ENCODE measurements around the gene KIFAP3. TPM values are rescaled to one million over a fixed set of nuclear protein-coding genes. Genes with fewer than 3 reads are reported as not detected.

KIFAP3 gene
- total RNA-seq, 1 experiment from 2014 or later: 20.0 TPM

DNA sequence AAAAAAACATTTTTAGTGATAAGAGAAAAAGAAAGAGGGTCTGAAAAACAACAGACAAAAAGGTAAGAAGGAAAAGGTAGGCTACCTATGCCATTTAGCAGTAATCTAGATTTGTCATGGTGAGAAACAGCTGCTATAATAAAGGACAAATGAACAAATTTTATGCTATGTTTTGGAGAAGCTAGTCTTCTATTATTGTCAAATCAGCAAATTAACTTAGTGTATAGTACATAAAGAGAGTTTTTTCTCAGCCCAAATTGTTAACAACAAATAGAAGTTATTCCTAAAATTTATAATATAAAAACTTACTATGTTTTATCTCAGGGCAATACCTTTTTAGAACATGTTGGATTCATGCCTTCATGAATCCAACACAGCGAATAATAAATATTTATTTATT is 88.7 kb downstream of the KIFAP3 start:
- no TSS peak for BruUV-seq (replicated peaks)
- Histone ChIP-seq H3K27ac (ENCODE audit: low read length) (no peak overlapping the region; the same call in 1 of the 2 replicates), H3K9me3 (ENCODE audit: control insufficient read depth, insufficient read depth, low read depth, low read length) (no peaks in the 10 kb centered on the region), H3K36me3 (ENCODE audit: control insufficient read depth, insufficient read depth, low read length) (no peaks in the 10 kb centered on the region), H3K4me1 (ENCODE audit: control insufficient read depth, insufficient read depth, low read length) (no peaks in the 10 kb centered on the region; the same call in 1 of the 2 replicates), H3K4me3 (ENCODE audit: low read depth in 2 of 2, low read length in 2 of 2) (no peak overlapping the region), H3K27me3 (ENCODE audit: control insufficient read depth, insufficient read depth, low read length) (no peaks in the 10 kb centered on the region)
- DNase-seq (ENCODE audit: low read depth, low spot score) (no peak), ATAC-seq (no peak)
- ChIA-PET POLR2A (no interaction called here), CTCF (no interaction called here)
- intact Hi-C loops (cut with micrococcal nuclease; ENCODE audit: unreplicated experiment) (no loop called here), in situ Hi-C loops (cut with HindIII; ENCODE audit: low pct_unique_long_range_greater_than_20kb, low sequenced_read_pairs) (no loop called here)
- TF ChIP-seq TCF7L2 (IDR thresholded peaks at IDR 0.05; ENCODE audit: low read depth, low read length): no peak
- TF ChIP-seq, protein P1, sequence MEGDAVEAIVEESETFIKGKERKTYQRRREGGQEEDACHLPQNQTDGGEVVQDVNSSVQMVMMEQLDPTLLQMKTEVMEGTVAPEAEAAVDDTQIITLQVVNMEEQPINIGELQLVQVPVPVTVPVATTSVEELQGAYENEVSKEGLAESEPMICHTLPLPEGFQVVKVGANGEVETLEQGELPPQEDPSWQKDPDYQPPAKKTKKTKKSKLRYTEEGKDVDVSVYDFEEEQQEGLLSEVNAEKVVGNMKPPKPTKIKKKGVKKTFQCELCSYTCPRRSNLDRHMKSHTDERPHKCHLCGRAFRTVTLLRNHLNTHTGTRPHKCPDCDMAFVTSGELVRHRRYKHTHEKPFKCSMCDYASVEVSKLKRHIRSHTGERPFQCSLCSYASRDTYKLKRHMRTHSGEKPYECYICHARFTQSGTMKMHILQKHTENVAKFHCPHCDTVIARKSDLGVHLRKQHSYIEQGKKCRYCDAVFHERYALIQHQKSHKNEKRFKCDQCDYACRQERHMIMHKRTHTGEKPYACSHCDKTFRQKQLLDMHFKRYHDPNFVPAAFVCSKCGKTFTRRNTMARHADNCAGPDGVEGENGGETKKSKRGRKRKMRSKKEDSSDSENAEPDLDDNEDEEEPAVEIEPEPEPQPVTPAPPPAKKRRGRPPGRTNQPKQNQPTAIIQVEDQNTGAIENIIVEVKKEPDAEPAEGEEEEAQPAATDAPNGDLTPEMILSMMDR (IDR thresholded peaks at IDR 0.05): no peak
- TF ChIP-seq SIN3A (IDR thresholded peaks at IDR 0.05; ENCODE audit: borderline replicate concordance, insufficient read depth, low read depth, low read length): no peak
- no peak for TF ChIP-seq POLR2AphosphoS5 (IDR thresholded peaks at IDR 0.05; ENCODE audit: low read depth, low read length)
- TF ChIP-seq, protein P2, sequence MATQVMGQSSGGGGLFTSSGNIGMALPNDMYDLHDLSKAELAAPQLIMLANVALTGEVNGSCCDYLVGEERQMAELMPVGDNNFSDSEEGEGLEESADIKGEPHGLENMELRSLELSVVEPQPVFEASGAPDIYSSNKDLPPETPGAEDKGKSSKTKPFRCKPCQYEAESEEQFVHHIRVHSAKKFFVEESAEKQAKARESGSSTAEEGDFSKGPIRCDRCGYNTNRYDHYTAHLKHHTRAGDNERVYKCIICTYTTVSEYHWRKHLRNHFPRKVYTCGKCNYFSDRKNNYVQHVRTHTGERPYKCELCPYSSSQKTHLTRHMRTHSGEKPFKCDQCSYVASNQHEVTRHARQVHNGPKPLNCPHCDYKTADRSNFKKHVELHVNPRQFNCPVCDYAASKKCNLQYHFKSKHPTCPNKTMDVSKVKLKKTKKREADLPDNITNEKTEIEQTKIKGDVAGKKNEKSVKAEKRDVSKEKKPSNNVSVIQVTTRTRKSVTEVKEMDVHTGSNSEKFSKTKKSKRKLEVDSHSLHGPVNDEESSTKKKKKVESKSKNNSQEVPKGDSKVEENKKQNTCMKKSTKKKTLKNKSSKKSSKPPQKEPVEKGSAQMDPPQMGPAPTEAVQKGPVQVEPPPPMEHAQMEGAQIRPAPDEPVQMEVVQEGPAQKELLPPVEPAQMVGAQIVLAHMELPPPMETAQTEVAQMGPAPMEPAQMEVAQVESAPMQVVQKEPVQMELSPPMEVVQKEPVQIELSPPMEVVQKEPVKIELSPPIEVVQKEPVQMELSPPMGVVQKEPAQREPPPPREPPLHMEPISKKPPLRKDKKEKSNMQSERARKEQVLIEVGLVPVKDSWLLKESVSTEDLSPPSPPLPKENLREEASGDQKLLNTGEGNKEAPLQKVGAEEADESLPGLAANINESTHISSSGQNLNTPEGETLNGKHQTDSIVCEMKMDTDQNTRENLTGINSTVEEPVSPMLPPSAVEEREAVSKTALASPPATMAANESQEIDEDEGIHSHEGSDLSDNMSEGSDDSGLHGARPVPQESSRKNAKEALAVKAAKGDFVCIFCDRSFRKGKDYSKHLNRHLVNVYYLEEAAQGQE (IDR thresholded peaks at IDR 0.05; ENCODE audit: insufficient read depth in 1 of 2, low read depth in 2 of 2, low read length in 1 of 2): no peak

DNA sequence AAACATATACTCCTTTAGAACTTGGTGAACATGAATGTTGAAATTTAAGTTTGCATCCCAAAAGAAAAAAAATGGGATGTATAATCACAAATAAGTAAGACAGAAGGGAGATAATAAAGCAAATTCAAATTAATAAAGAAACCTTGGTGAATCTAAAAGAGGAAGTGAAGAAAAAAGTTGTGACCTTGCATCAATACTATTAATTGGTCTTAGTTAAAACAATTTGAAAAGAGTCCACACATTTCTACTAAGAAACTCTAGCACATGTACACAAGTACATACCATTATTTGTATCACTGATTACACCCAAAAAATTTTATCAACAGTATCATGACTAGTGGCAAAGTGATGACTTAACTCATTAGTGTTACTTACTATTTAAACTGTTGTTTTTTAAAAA is 100.4 kb downstream of the KIFAP3 start:
- DNase-seq (ENCODE audit: low read depth, low spot score): no peak
- no peak overlapping the region for H3K27ac ChIP-seq (ENCODE audit: low read length)
- ChIA-PET CTCF (no interaction called here), POLR2A (no interaction called here)
- no peak for ATAC-seq
- no peaks in the 10 kb centered on the region for H3K27me3 ChIP-seq (ENCODE audit: control insufficient read depth, insufficient read depth, low read length)
- H3K9me3 ChIP-seq (ENCODE audit: control insufficient read depth, insufficient read depth, low read depth, low read length): no peaks in the 10 kb centered on the region
- H3K4me1 ChIP-seq (ENCODE audit: control insufficient read depth, insufficient read depth, low read length): no peaks in the 10 kb centered on the region
- H3K4me3 ChIP-seq (ENCODE audit: low read depth in 2 of 2, low read length in 2 of 2): no peak overlapping the region
- intact Hi-C loops (cut with micrococcal nuclease; ENCODE audit: unreplicated experiment): no loop called here
- H3K36me3 ChIP-seq (ENCODE audit: control insufficient read depth, insufficient read depth, low read length): no peaks in the 10 kb centered on the region
- no TSS peak for BruUV-seq (replicated peaks)
- no peak for TF ChIP-seq POLR2AphosphoS5 (IDR thresholded peaks at IDR 0.05; ENCODE audit: low read depth, low read length)
- TF ChIP-seq, protein P2 (IDR thresholded peaks at IDR 0.05; ENCODE audit: insufficient read depth in 1 of 2, low read depth in 2 of 2, low read length in 1 of 2): no peak
- TF ChIP-seq TCF7L2 (IDR thresholded peaks at IDR 0.05; ENCODE audit: low read depth, low read length): no peak
- TF ChIP-seq SIN3A (IDR thresholded peaks at IDR 0.05; ENCODE audit: borderline replicate concordance, insufficient read depth, low read depth, low read length): no peak
- TF ChIP-seq, protein P1 (IDR thresholded peaks at IDR 0.05): no peak
- in situ Hi-C loops (cut with HindIII; ENCODE audit: low pct_unique_long_range_greater_than_20kb, low sequenced_read_pairs): no loop called here
